Activated naive CD8-positive, alpha-beta T cell treated with anti-CD3 and anti-CD28 coated beads, Interleukin-2, amount 50 U/mL, for 24 hours (primary cell): ENCODE data around the gene TAF4B.
"Not testable (repeated sequence)": the region's sequence is repeated elsewhere in the genome, so short reads cannot be mapped to it uniquely, and the experiment has no call there.

ENCODE experiments used
- ATAC-seq: fragments of 150-1000 bp; cut with Tn5 transposase; one replicate; pipeline ENCODE4 v1.10.0; 2021
- DNase-seq: peaks from one replicate; pipeline ENCODE4 v3.0.0; 2021
- H3K27ac Mint-ChIP-seq: one replicate; pipeline ENCODE4 v1.8.0; 2021; ENCODE audit warnings: mild to moderate bottlenecking, mixed read lengths
- H3K27me3 Mint-ChIP-seq: one replicate; pipeline ENCODE4 v1.8.0; 2021; ENCODE audit warnings: mixed read lengths
- H3K36me3 Mint-ChIP-seq: one replicate; pipeline ENCODE4 v1.8.0; 2021; ENCODE audit warnings: low read depth, mixed read lengths
- H3K4me1 Mint-ChIP-seq: one replicate; pipeline ENCODE4 v1.8.0; 2021; ENCODE audit warnings: mixed read lengths
- H3K4me3 Mint-ChIP-seq: one replicate; pipeline ENCODE4 v1.8.0; 2021; ENCODE audit warnings: mild to moderate bottlenecking, moderate library complexity, mixed read lengths
- H3K9me3 Mint-ChIP-seq: one replicate; pipeline ENCODE4 v1.8.0; 2021; ENCODE audit warnings: mixed read lengths

Gene TAF4B

GRCh38 chr18:26425148-26425531 lies 198.9 kb downstream of the TAF4B start:
- Mint-ChIP-seq H3K27ac (no peak overlapping the region), H3K4me3 (no peak overlapping the region), H3K9me3 (no peaks in the 10 kb centered on the region), H3K4me1 (no peaks in the 10 kb centered on the region), H3K27me3 (no peaks in the 10 kb centered on the region), H3K36me3 (no peaks in the 10 kb centered on the region)
- ATAC-seq (no peak), DNase-seq (no peak)

GRCh38 chr18:26429535-26430226 lies 203.4 kb downstream of the TAF4B start:
- Mint-ChIP-seq H3K4me3 (no peak overlapping the region), H3K27ac (no peak overlapping the region), H3K9me3 (no peaks in the 10 kb centered on the region), H3K4me1 (no peaks in the 10 kb centered on the region), H3K27me3 (no peaks in the 10 kb centered on the region), H3K36me3 (no peaks in the 10 kb centered on the region)
- no peak for DNase-seq
- no peak for ATAC-seq

GRCh38 chr18:26432651-26433424 lies 206.6 kb downstream of the TAF4B start:
- Mint-ChIP-seq H3K4me1 (no peaks in the 10 kb centered on the region), H3K36me3 (no peaks in the 10 kb centered on the region), H3K9me3 (no peaks in the 10 kb centered on the region), H3K27me3 (no peaks in the 10 kb centered on the region), H3K4me3 (no peak overlapping the region), H3K27ac (no peak overlapping the region)
- DNase-seq (no peak), ATAC-seq (no peak)

GRCh38 chr18:26434887-26435286 lies 208.6 kb downstream of the TAF4B start:
- Mint-ChIP-seq H3K4me1 (no peaks in the 10 kb centered on the region), H3K9me3 (no peaks in the 10 kb centered on the region), H3K27ac (no peak overlapping the region), H3K36me3 (no peaks in the 10 kb centered on the region), H3K4me3 (no peak overlapping the region), H3K27me3 (peaks cover 9% of the 10 kb centered on the region)
- DNase-seq = no peak
- no peak for ATAC-seq

DNA sequence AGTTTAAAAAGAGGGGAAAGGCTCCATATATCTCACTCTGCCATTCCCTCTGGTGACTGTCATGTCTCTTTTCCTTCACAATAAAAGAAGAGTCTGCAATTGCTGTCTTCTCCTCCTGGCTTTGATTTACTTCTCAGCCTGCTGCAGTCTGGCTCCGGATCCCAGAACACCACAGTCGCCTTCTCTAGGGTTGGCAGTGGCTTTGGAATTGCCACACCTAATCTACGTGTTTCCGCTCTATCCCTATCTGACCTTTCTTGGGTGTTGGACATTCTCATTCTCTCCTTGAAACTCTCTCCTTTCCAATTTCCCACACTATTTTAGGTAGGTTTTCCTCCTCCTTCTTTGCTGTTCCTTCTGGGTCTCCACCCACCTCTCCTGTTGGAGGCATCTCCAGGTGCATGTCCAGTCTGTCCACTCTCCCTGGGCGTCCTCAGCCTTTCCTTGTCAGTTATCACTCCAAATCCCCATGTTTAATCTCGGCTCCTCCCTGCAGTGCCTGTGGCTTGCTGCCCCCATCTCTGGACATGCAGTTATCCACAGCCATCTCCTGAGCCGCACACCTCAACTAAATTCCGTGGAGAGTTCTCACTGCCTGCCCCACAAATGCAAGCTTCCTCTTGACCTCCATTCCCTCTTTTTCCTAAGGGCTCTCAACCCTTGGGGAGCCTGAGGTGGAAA lies 209.3 kb downstream of the TAF4B start:
- ATAC-seq (no peak), DNase-seq (no peak)
- Mint-ChIP-seq H3K36me3 (no peaks in the 10 kb centered on the region), H3K27ac (no peak overlapping the region), H3K27me3 (peaks cover 9% of the 10 kb centered on the region), H3K4me1 (no peaks in the 10 kb centered on the region), H3K9me3 (no peaks in the 10 kb centered on the region), H3K4me3 (no peak overlapping the region)

DNA sequence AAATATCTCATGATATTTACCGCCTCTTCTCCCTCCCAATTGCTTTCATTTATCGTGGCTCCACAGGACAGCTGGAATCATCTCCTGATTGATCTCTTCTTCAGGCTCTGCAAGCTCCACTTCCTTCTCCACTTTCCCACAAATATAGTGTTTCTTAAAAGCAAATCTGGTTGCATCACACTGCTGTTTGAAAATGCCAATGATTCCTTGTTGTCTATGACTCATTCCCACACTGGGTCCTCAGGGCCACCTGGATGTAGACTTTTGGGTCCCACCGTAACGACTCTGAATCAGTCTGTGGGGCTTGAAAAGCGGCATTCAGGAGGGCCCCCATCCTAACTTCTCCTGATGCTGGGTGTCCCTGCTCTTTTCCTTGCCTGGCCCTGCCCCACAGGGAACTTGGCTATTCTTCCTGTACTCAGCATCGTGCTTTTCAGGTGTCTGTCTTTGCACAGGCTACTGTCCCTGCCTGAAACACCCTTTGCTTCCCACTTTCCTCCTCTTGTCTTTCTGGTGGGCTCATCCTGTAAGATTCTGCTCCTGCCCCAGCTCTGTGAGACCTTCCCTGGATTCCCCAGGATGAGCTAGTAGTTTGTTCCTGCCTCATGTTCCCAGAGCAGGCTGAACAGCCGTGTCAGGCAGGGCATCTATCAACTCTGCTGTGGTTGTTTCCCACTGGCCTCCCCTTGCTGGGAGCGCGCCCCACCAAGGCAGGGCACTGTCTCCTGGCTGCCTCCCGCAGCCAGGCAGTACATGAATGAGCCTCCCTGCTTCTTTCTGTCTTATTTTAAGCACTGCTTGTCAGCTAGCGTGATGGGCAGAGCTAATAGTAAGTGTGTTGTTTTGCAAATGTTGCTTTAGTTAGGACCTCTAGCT lies 210.2 kb downstream of the TAF4B start:
- DNase-seq (no peak), ATAC-seq (no peak)
- no peak overlapping the region for H3K4me3 Mint-ChIP-seq
- H3K27me3 Mint-ChIP-seq = peaks cover 11% of the 10 kb centered on the region
- H3K27ac Mint-ChIP-seq = no peak overlapping the region
- H3K4me1 Mint-ChIP-seq = no peaks in the 10 kb centered on the region
- no peaks in the 10 kb centered on the region for H3K36me3 Mint-ChIP-seq
- no peaks in the 10 kb centered on the region for H3K9me3 Mint-ChIP-seq

- not testable (repeated sequence) for H3K27ac Mint-ChIP-seq, ATAC-seq
Observed at GRCh38 chr18:26437634-26438033, 211.4 kb downstream of the TAF4B start.

GRCh38 chr18:26438980-26439379 lies 212.7 kb downstream of the TAF4B start:
- H3K4me3 Mint-ChIP-seq = no peak overlapping the region
- DNase-seq (no peak), ATAC-seq (no peak)
- H3K4me1 Mint-ChIP-seq = no peaks in the 10 kb centered on the region
- no peaks in the 10 kb centered on the region for H3K36me3 Mint-ChIP-seq
- no peak overlapping the region for H3K27ac Mint-ChIP-seq
- no peaks in the 10 kb centered on the region for H3K9me3 Mint-ChIP-seq
- peaks cover 12% of the 10 kb centered on the region for H3K27me3 Mint-ChIP-seq

More at GRCh38 chr18:26437634-26438033, 211.4 kb downstream of the TAF4B start:
- H3K27me3 Mint-ChIP-seq = peaks cover 11% of the 10 kb centered on the region
- not testable (repeated sequence) for H3K4me3 Mint-ChIP-seq, H3K36me3 Mint-ChIP-seq, H3K9me3 Mint-ChIP-seq, H3K4me1 Mint-ChIP-seq, DNase-seq

DNA sequence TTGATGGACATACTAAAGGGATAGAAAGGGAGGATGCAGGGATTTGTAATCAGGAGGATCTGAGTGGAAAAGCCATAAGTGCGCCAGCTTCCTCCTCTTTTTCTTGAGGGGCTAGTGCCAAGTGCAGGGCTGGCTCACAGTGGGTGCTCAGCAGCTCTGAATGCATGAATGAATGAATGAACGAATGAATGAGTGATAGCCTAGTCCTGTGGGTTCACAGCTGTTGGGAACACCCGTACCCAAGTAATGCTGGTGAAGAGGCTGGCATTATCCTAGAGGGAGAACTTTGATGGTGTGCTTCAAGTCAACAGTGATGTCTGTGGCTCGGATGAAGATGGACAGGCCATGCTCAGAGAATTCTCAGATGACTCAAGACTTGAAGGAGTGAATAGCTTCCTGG lies 213.3 kb downstream of the TAF4B start:
- Mint-ChIP-seq H3K27ac (no peak overlapping the region), H3K36me3 (no peaks in the 10 kb centered on the region), H3K4me3 (no peak overlapping the region), H3K27me3 (peaks cover 14% of the 10 kb centered on the region), H3K9me3 (no peaks in the 10 kb centered on the region), H3K4me1 (no peaks in the 10 kb centered on the region)
- DNase-seq (no peak), ATAC-seq (no peak)

GRCh38 chr18:26440644-26441043 lies 214.4 kb downstream of the TAF4B start:
- ATAC-seq (no peak), DNase-seq (no peak)
- Mint-ChIP-seq H3K27ac (no peak overlapping the region), H3K36me3 (no peaks in the 10 kb centered on the region), H3K27me3 (peaks cover 16% of the 10 kb centered on the region), H3K9me3 (no peaks in the 10 kb centered on the region), H3K4me3 (no peak overlapping the region), H3K4me1 (no peaks in the 10 kb centered on the region)
